HCT116 (cell line): Measurements from ENCODE around the gene PRPF6. TPM values are rescaled to one million over a fixed set of nuclear protein-coding genes. Genes with fewer than 3 reads are reported as not detected.

Experiments used
- ATAC-seq: fragments of 200-7000 bp; cut with Tn5 transposase; 2 replicates; pipeline ENCODE4 v1.9.1; 2020; ENCODE audit warnings: mild to moderate bottlenecking, moderate library complexity
- BruUV-seq: library from RNA; stranded (reverse); fragments of 400-500 nt; replicated peaks from 2 replicates; lab custom pipeline; 2021; lab: Mats Ljungman, UMichigan
- CTCF ChIA-PET: fragments of 300-600 bp; sonication (Branson Sonifier 250); formaldehyde crosslinking; loops from one replicate; lab custom pipeline; 2021; ENCODE audit warnings: antibody characterized with exemption; lab: Charles Lee
- POLR2A ChIA-PET: fragments of 300-600, 350-600 bp; sonication (Branson Sonifier 250); formaldehyde crosslinking; loops from one replicate; lab custom pipeline; 2021; ENCODE audit warnings: antibody characterized with exemption; lab: Charles Lee
- RAD21 ChIA-PET, 2 experiments: fragments of 300-600 bp; sonication (Branson Sonifier 250); formaldehyde crosslinking; loops; one replicate each; lab custom pipeline; 2023; ENCODE audit warnings: low total read pairs in 2 of 2; ENCODE audit not compliant: uncharacterized antibody in 2 of 2, unreplicated experiment in 2 of 2, low non-redundant PET in 1 of 2; lab: Charles Lee
- DNase-seq: peaks from one replicate; pipeline ENCODE4 v3.0.0-alpha.2; 2010; ENCODE audit warnings: low read depth, low spot score
- H2AFZ ChIP-seq: fragments of 200-600 bp; shearing (Covaris generic), sonication (generic); 2 replicates; pipeline ENCODE4 v1.6.1; 2017; ENCODE audit warnings: low read depth, mixed run types, mixed read lengths, antibody characterized with exemption, low read length; ENCODE audit not compliant: poor library complexity, severe bottlenecking
- H3K27ac ChIP-seq: 2 replicates; pipeline ENCODE4 v1.5.1; 2012; ENCODE audit warnings: low read depth, low read length
- H3K27me3 ChIP-seq: fragments of 200-600 bp; sonication (generic); 2 replicates; pipeline ENCODE4 v1.6.1; 2016; ENCODE audit warnings: mixed run types, low read length, mixed read lengths; ENCODE audit not compliant: insufficient read depth
- H3K36me3 ChIP-seq, 2 experiments: fragments of 200-500 bp in 1 of 2; fragments of 200-600 bp in 1 of 2; sonication (Bioruptor generic) in 1 of 2; sonication (generic) in 1 of 2; 2 replicates each; pipeline versions ENCODE4 v1.5.1 to v1.6.1; 2014 to 2016; ENCODE audit warnings: low read length in 2 of 2, inconsistent platforms in 1 of 2, mixed read lengths in 1 of 2, mixed run types in 1 of 2; ENCODE audit not compliant: insufficient read depth in 2 of 2, control insufficient read depth in 1 of 2
- H3K4me1 ChIP-seq, 2 experiments: fragments of 200-600 bp in 1 of 2; sonication (generic) in 1 of 2; 2 replicates each; pipeline versions ENCODE4 v1.5.1 to v1.6.1; 2012 to 2017; ENCODE audit warnings: low read length in 2 of 2, inconsistent platforms in 1 of 2, mild to moderate bottlenecking in 1 of 2, mixed read lengths in 1 of 2, mixed run types in 1 of 2, moderate library complexity in 1 of 2; ENCODE audit not compliant: insufficient read depth in 2 of 2, control insufficient read depth in 1 of 2
- H3K4me2 ChIP-seq: fragments of 200-600 bp; sonication (generic); 2 replicates; pipeline ENCODE4 v1.6.1; 2017; ENCODE audit warnings: mixed run types, low read length, mixed read lengths
- H3K4me3 ChIP-seq, 2 experiments: fragments of 200-600 bp in 1 of 2; sonication (generic) in 1 of 2; replicated peaks in 1 of 2; 2 replicates each; pipeline ENCODE4 v1.5.1; 2011 to 2016; ENCODE audit warnings: low read length in 2 of 2, control low read depth in 1 of 2, low read depth in 1 of 2, mild to moderate bottlenecking in 1 of 2, mixed read lengths in 1 of 2, mixed run types in 1 of 2
- H3K79me2 ChIP-seq: fragments of 200-600 bp; sonication (generic); 2 replicates; pipeline ENCODE4 v1.6.1; 2017; ENCODE audit warnings: mild to moderate bottlenecking, mixed run types, low read length, moderate library complexity, mixed read lengths; ENCODE audit not compliant: insufficient read depth
- H3K9ac ChIP-seq: fragments of 200-600 bp; sonication (generic); 2 replicates; pipeline ENCODE4 v1.6.1; 2016; ENCODE audit warnings: low read length, mixed read lengths
- H3K9me2 ChIP-seq: fragments of 200-600 bp; sonication (generic), shearing (Covaris generic); 2 replicates; pipeline ENCODE4 v1.6.1; 2017; ENCODE audit warnings: mixed run types, mild to moderate bottlenecking, moderate library complexity; ENCODE audit not compliant: insufficient read depth
- H3K9me3 ChIP-seq, 2 experiments: fragments of 200-500 bp in 1 of 2; fragments of 200-600 bp in 1 of 2; sonication (Bioruptor generic) in 1 of 2; sonication (generic) in 1 of 2; 2 replicates each; pipeline ENCODE4 v1.6.1; 2014 to 2017; ENCODE audit warnings: low read length in 2 of 2, mixed read lengths in 2 of 2, inconsistent platforms in 1 of 2, low read depth in 1 of 2, mild to moderate bottlenecking in 1 of 2, mixed run types in 1 of 2, moderate library complexity in 1 of 2; ENCODE audit not compliant: control insufficient read depth in 1 of 2, insufficient read depth in 1 of 2
- H4K20me1 ChIP-seq: fragments of 200-600 bp; sonication (generic), shearing (Covaris generic); 2 replicates; pipeline ENCODE4 v1.6.1; 2017; ENCODE audit warnings: mixed run types, mild to moderate bottlenecking, moderate library complexity; ENCODE audit not compliant: insufficient read depth
- CBX3 ChIP-seq: IDR thresholded peaks from 2 replicates; pipeline ENCODE4 v1.6.1; 2012; ENCODE audit warnings: low read depth
- CEBPB ChIP-seq: IDR thresholded peaks from 2 replicates; pipeline ENCODE4 v1.6.1; 2012; ENCODE audit warnings: low read depth
- ELF1 ChIP-seq: IDR thresholded peaks from 2 replicates; pipeline ENCODE4 v1.6.1; 2012; ENCODE audit warnings: low read depth, borderline replicate concordance
- FOSL1 ChIP-seq: IDR thresholded peaks from 2 replicates; pipeline ENCODE4 v1.6.1; 2012; ENCODE audit warnings: low read depth
- JUND ChIP-seq: IDR thresholded peaks from 2 replicates; pipeline ENCODE4 v1.6.1; 2012
- MAX ChIP-seq: IDR thresholded peaks from 2 replicates; pipeline ENCODE4 v1.6.1; 2012
- POLR2A ChIP-seq: IDR thresholded peaks from 2 replicates; pipeline ENCODE4 v1.7.0; 2011; ENCODE audit warnings: borderline replicate concordance; ENCODE audit not compliant: insufficient read depth, insufficient read length; ENCODE audit errors: extremely low read depth
- POLR2AphosphoS5 ChIP-seq: IDR thresholded peaks from 2 replicates; pipeline ENCODE4 v1.6.1; 2011; ENCODE audit warnings: mild to moderate bottlenecking, low read depth, low read length, moderate library complexity
- RAD21 ChIP-seq: IDR thresholded peaks from 2 replicates; pipeline ENCODE4 v1.6.1; 2012; ENCODE audit warnings: low read depth, mild to moderate bottlenecking
- SIN3A ChIP-seq: IDR thresholded peaks from 2 replicates; pipeline ENCODE4 v1.6.1; 2012; ENCODE audit warnings: low read depth
- SP1 ChIP-seq: IDR thresholded peaks from 2 replicates; pipeline ENCODE4 v1.6.1; 2012; ENCODE audit warnings: low read depth
- SRF ChIP-seq: IDR thresholded peaks from 2 replicates; pipeline ENCODE4 v1.6.1; 2012; ENCODE audit warnings: low read depth
- TCF7L2 ChIP-seq: IDR thresholded peaks from 2 replicates; pipeline ENCODE4 v1.7.0; 2011; ENCODE audit warnings: borderline replicate concordance, inconsistent platforms; ENCODE audit not compliant: insufficient read depth, insufficient read length; ENCODE audit errors: extremely low read depth
- YY1 ChIP-seq: IDR thresholded peaks from 2 replicates; pipeline ENCODE4 v1.6.1; 2011; ENCODE audit warnings: low read length, low read depth, moderate library complexity, mild to moderate bottlenecking; ENCODE audit not compliant: insufficient replicate concordance; ENCODE audit errors: extremely low read depth
- ZFX ChIP-seq: fragments of 450-650 bp; IDR thresholded peaks from 2 replicates; pipeline ENCODE4 v1.6.1; 2017
- ZNF274 ChIP-seq: fragments of 200-500 bp; sonication (Bioruptor generic); IDR thresholded peaks from 2 replicates; pipeline ENCODE4 v1.6.1; 2014; ENCODE audit warnings: mild to moderate bottlenecking, low read depth, low read length, inconsistent platforms
- intact Hi-C: fragments of 100-400 bp; cut with micrococcal nuclease; formaldehyde crosslinking; loops from 2 replicates; pipeline ENCODE4 v1.10.0; 2022
- total RNA-seq: library from RNA; stranded (reverse); gene quantifications from one replicate; pipeline ENCODE4 v1.2.1, GENCODE V29; 2021; ENCODE audit not compliant: unreplicated experiment
- TF ChIP-seq, protein P1 (sequence below): IDR thresholded peaks from 2 replicates; pipeline ENCODE4 v1.6.1; 2012
- TF ChIP-seq, protein P2 (sequence below): IDR thresholded peaks from 2 replicates; pipeline ENCODE4 v1.6.1; 2011; ENCODE audit warnings: mild to moderate bottlenecking, low read length, moderate library complexity; ENCODE audit not compliant: insufficient replicate concordance; ENCODE audit errors: extremely low read depth

The PRPF6 gene
- total RNA-seq, 1 experiment from 2014 or later = 74.9 TPM

DNA sequence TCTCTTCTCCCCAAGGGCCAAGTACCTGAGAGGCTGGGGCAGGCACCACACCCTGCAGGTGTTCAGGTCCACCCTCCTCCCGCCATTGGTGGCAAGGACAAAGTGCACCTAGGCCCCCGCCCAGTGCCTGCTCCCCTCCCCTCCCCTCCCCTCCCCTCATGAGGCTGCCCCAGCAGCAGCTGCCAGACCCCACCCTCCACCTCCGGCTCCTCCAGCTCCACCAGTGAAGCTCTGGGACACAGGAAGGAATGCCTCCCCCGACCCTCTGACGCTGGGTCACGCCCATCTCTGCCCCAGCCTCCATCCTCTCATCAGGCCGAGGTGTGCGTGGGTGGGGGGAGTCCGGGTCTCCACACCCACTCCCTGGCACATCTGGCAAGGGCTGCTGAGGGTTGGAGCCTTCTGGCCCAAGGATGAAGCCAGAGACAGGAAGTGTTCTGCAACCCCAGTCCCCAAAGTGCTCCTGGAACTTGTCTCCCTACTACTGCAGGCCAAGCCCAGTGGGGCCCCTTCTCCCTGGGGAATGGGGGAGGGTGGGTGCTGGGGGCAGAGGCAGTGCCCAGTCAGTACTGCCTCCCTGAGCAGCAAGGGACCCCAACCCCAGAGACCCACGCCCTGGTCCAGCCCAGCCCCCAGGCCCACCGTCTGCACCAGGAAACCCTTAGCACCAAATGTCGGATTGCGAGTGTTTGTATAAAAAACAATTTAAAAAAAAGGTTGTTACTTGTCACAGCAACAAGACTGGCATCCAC, 23.1 kb upstream of the PRPF6 start:
- BruUV-seq = no TSS peak
- H3K27ac ChIP-seq = peak overlapping the region; percentile 79
- no peaks in the 10 kb centered on the region for H3K9me2 ChIP-seq
- POLR2A ChIA-PET = interaction anchor here (0.7 to 1.5 kb wide), 8 partner anchors 10 to 422 kb away, joined by 3 to 5 read pairs (median 3); partner anchors contain the start of genes SAMD10 and TPD52L2
- peak; percentile 59 for ATAC-seq
- H4K20me1 ChIP-seq = no peaks in the 10 kb centered on the region
- H3K4me3 ChIP-seq = peak overlapping the region; percentile 66 to 96
- H3K9me3 ChIP-seq = no peaks in the 10 kb centered on the region
- peak; percentile 67 for DNase-seq
- RAD21 ChIA-PET = no interaction called here
- intact Hi-C loops = loop anchor here (2.0 to 5.0 kb wide), 2 partner anchors 23 to 261 kb away; partner anchors contain the start of genes PRPF6 and TNFRSF6B
- H3K27me3 ChIP-seq = no peaks in the 10 kb centered on the region
- peak overlapping the region; percentile 90 for H3K9ac ChIP-seq
- CTCF ChIA-PET = interaction anchor here (2.1 kb wide), 1 partner anchor 16 kb away, joined by 12 read pairs; no protein-coding TSS in a partner anchor
- peaks cover 33% of the 10 kb centered on the region for H3K79me2 ChIP-seq
- no peak for TF ChIP-seq RAD21
- TF ChIP-seq POLR2A = peak; percentile 54
- no peaks in the 10 kb centered on the region; a peak in 2 of 4 replicates for H3K36me3 ChIP-seq
- no peak overlapping the region for H2AFZ ChIP-seq
- H3K4me2 ChIP-seq = peak overlapping the region; percentile 91
- peaks cover 17 to 46% of the 10 kb centered on the region in 2 experiments; a peak in 3 of 4 replicates for H3K4me1 ChIP-seq

DNA sequence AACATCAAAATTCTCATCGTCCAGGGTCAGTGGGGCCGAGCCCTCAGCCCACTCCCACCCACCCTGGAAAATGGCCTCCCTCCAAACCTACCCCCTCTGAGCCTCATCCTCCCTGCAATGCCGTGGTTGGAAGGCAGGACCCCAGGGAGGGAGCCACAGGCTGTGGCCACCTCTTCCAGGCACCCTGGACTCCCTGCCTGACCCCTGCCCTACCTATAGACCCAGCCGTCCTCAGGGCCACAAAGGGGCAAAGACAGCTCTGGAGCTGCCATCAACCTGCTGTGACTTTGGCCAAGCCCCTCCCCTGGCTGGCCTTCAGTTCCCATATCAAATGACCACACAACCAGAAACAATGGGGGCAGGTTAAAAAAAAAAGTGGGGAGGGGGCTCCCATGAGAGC, 22.5 kb upstream of the PRPF6 start:
- Histone ChIP-seq H3K9me3 (no peaks in the 10 kb centered on the region), H3K4me3 (no peak overlapping the region), H4K20me1 (no peaks in the 10 kb centered on the region), H3K27ac (peak overlapping the region; percentile 47; the same call in 1 of the 2 replicates), H2AFZ (no peak overlapping the region), H3K36me3 (no peaks in the 10 kb centered on the region; a peak in 2 of 4 replicates), H3K27me3 (no peaks in the 10 kb centered on the region), H3K4me2 (peak overlapping the region; percentile 91), H3K79me2 (peaks cover 27% of the 10 kb centered on the region), H3K9me2 (no peaks in the 10 kb centered on the region), H3K9ac (no peak overlapping the region), H3K4me1 (peaks cover 17 to 46% of the 10 kb centered on the region in 2 experiments; a peak in 3 of 4 replicates)
- no peak for ATAC-seq
- ChIA-PET RAD21 (no interaction called here), CTCF (interaction anchor here (1.0 to 2.1 kb wide), 2 partner anchors 15 to 22 kb away, joined by 4 to 12 read pairs; partner anchors contain the start of gene PRPF6), POLR2A (interaction anchor here (1.5 kb wide), 1 partner anchor 9 kb away, joined by 5 read pairs; no protein-coding TSS in a partner anchor)
- DNase-seq = no peak
- intact Hi-C loops = loop anchor here (5.0 kb wide), 1 partner anchor 261 kb away; the partner anchor contains the start of gene TNFRSF6B
- BruUV-seq = no TSS peak
- TF ChIP-seq, protein P1, sequence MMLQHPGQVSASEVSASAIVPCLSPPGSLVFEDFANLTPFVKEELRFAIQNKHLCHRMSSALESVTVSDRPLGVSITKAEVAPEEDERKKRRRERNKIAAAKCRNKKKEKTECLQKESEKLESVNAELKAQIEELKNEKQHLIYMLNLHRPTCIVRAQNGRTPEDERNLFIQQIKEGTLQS = no peak
- TF ChIP-seq, protein P2, sequence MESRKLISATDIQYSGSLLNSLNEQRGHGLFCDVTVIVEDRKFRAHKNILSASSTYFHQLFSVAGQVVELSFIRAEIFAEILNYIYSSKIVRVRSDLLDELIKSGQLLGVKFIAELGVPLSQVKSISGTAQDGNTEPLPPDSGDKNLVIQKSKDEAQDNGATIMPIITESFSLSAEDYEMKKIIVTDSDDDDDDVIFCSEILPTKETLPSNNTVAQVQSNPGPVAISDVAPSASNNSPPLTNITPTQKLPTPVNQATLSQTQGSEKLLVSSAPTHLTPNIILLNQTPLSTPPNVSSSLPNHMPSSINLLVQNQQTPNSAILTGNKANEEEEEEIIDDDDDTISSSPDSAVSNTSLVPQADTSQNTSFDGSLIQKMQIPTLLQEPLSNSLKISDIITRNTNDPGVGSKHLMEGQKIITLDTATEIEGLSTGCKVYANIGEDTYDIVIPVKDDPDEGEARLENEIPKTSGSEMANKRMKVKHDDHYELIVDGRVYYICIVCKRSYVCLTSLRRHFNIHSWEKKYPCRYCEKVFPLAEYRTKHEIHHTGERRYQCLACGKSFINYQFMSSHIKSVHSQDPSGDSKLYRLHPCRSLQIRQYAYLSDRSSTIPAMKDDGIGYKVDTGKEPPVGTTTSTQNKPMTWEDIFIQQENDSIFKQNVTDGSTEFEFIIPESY = no peak
- TF ChIP-seq POLR2A (no peak), SIN3A (no peak), CEBPB (no peak), ZFX (no peak), FOSL1 (no peak), CBX3 (no peak), ELF1 (no peak), RAD21 (no peak), ZNF274 (no peak), YY1 (no peak), JUND (no peak), SRF (no peak), SP1 (no peak), TCF7L2 (no peak), MAX (no peak), POLR2AphosphoS5 (no peak)
